Esophagus muscularis mucosa (tissue), 4 donors: ENCODE measurements around the gene MPP3. TPM values are rescaled to one million over a fixed set of nuclear protein-coding genes. Genes with fewer than 3 reads are reported as not detected.

Experiments
- DNase-seq: peaks from one replicate; pipeline ENCODE4 v3.0.0-alpha.2; 2017; ENCODE audit errors: extremely low spot score
- H3K27ac ChIP-seq, 4 donors: fragments of 200-600 bp; sonication (generic); replicated peaks in 1 of 4; 1 replicate in 3 of 4; 2 replicates in 1 of 4; pipeline ENCODE4 v1.5.1; 2016 to 2019; ENCODE audit warnings: mild to moderate bottlenecking in 1 of 4
- H3K27me3 ChIP-seq, 4 donors: fragments of 200-600 bp; sonication (generic); one replicate each; pipeline versions ENCODE4 v1.5.1 to v1.6.0; 2016 to 2019
- H3K36me3 ChIP-seq, 4 donors: fragments of 200-600 bp; sonication (generic); one replicate each; pipeline ENCODE4 v1.5.1; 2016 to 2019
- H3K4me1 ChIP-seq, 4 donors: fragments of 200-600 bp; sonication (generic); one replicate each; pipeline ENCODE4 v1.5.1; 2016 to 2019
- H3K4me3 ChIP-seq, 4 donors: fragments of 200-600 bp; sonication (generic); 1 replicate in 2 of 4; 2 replicates in 2 of 4; pipeline ENCODE4 v1.5.1; 2016 to 2019; ENCODE audit warnings: mild to moderate bottlenecking in 4 of 4, moderate library complexity in 1 of 4
- H3K9me3 ChIP-seq, 4 donors: fragments of 200-600 bp; sonication (generic); 1 replicate in 3 of 4; 2 replicates in 1 of 4; pipeline ENCODE4 v1.5.1; 2016 to 2019
- EP300 ChIP-seq: sonication (generic); formaldehyde crosslinking; IDR thresholded peaks from one replicate; pipeline ENCODE4 v1.6.1; 2017; ENCODE audit warnings: antibody characterized with exemption
- POLR2A ChIP-seq: fragments of 450-650 bp; IDR thresholded peaks from one replicate; pipeline ENCODE4 v1.6.1; 2017; ENCODE audit warnings: antibody characterized with exemption, moderate library complexity, mild to moderate bottlenecking, low read depth
- POLR2AphosphoS5 ChIP-seq, 2 donors: sonication (generic); formaldehyde crosslinking; IDR thresholded peaks; one replicate each; pipeline ENCODE4 v1.6.1; 2017; ENCODE audit warnings: antibody characterized with exemption in 2 of 2
- WGBS: methylation state at CpG from one replicate; pipeline ENCODE4 v1.1.5; 2018; 5-methylcytosine and 5-hydroxymethylcytosine counted together
- intact Hi-C: fragments of 100-400 bp; cut with DNase I; formaldehyde crosslinking; loops from one replicate; pipeline ENCODE4 v1.15.1; 2023
- total RNA-seq, 4 donors: library from RNA; depleted of rRNA; stranded (reverse); fragments of >200 nt; gene quantifications; one replicate each; pipeline versions ENCODE4 v1.1.0 to v1.2.1, GENCODE V29; 2016
- TF ChIP-seq, protein P1 (sequence below), 3 experiments: fragments of 200-600 bp in 2 of 3; fragments of 450-650 bp in 1 of 3; sonication (generic) in 2 of 3; IDR thresholded peaks; one replicate each; pipeline ENCODE4 v1.5.1; 2017 to 2019; ENCODE audit warnings: antibody characterized with exemption in 3 of 3, mild to moderate bottlenecking in 2 of 3, moderate library complexity in 1 of 3

Gene MPP3, protein sequence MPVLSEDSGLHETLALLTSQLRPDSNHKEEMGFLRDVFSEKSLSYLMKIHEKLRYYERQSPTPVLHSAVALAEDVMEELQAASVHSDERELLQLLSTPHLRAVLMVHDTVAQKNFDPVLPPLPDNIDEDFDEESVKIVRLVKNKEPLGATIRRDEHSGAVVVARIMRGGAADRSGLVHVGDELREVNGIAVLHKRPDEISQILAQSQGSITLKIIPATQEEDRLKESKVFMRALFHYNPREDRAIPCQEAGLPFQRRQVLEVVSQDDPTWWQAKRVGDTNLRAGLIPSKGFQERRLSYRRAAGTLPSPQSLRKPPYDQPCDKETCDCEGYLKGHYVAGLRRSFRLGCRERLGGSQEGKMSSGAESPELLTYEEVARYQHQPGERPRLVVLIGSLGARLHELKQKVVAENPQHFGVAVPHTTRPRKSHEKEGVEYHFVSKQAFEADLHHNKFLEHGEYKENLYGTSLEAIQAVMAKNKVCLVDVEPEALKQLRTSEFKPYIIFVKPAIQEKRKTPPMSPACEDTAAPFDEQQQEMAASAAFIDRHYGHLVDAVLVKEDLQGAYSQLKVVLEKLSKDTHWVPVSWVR
- total RNA-seq: 1 to 10 TPM; 5.0 to 9.9 (median 6.2) TPM

DNA sequence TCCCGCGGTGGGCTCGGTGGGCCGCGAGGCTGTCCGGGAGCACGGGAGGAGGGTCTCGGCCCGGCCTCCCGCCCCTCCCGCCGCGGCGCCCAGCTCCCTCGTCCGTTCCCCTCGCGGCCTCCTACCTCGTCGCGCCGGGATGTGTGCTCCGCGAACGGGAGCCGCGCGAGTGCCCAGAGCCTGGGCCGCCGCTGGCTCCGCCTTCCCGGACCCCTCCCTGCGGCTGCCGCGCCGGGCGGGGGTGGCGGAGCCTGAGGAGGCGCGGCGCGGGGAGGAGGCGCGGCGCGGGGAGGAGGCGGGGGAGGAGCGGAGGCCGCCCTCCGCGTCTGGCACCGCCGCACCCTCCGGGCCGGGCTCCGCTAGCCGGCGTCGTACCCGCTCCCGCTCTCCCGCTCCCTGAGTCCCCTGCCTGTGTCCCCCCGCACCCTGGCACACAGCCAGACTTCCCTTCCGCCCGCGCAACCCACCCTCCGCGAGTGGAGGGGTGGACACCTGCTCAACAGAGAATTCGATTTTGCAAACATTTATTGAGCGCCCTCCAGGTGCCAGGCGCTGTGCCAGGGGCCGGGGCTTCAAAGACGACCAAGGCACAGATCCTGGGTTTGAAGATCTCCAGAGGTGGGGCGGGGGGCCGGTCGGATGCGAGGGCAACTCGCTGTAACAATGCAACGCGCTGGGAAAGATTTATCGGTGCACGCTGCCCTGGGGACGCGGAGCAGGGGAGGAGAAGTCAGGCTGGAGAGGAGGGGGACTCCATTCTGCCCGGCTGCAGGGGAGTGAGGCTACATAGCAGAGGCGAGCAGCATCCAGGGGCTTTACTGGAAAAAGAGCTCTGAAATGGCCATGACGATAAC, at the start of gene MPP3:
MPP3 (minus strand) TSS at position 171 of the 854 bp plus-strand sequence. CDS start 1,240 bp downstream, outside the sequence.
- no peak for DNase-seq
- intact Hi-C loops: loop anchor here (5.0 kb wide), 1 partner anchor 51 kb away; the partner anchor contains the start of gene CFAP97D1
- peaks cover 20 to 28% (median 24%) of the 10 kb centered on the region in 4 donors for H3K4me1 ChIP-seq
- WGBS: 10% methylated on average over 10 of the region's 87 CpGs
- H3K27ac ChIP-seq: peak within 1 kb of the TSS; percentile 73 to 81 (median 78)
- peak; percentile 31 to 78 for TF ChIP-seq POLR2AphosphoS5 (IDR thresholded peaks at IDR 0.05)
- TF ChIP-seq POLR2A: no peak
- TF ChIP-seq, protein P1, sequence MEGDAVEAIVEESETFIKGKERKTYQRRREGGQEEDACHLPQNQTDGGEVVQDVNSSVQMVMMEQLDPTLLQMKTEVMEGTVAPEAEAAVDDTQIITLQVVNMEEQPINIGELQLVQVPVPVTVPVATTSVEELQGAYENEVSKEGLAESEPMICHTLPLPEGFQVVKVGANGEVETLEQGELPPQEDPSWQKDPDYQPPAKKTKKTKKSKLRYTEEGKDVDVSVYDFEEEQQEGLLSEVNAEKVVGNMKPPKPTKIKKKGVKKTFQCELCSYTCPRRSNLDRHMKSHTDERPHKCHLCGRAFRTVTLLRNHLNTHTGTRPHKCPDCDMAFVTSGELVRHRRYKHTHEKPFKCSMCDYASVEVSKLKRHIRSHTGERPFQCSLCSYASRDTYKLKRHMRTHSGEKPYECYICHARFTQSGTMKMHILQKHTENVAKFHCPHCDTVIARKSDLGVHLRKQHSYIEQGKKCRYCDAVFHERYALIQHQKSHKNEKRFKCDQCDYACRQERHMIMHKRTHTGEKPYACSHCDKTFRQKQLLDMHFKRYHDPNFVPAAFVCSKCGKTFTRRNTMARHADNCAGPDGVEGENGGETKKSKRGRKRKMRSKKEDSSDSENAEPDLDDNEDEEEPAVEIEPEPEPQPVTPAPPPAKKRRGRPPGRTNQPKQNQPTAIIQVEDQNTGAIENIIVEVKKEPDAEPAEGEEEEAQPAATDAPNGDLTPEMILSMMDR (IDR thresholded peaks at IDR 0.05): no peak
- peaks cover 0 to 34% (median 22%) of the 10 kb centered on the region in 4 donors for H3K36me3 ChIP-seq
- no peaks in the 10 kb centered on the region for H3K27me3 ChIP-seq
- H3K9me3 ChIP-seq: no peaks in the 10 kb centered on the region
- H3K4me3 ChIP-seq: peak within 1 kb of the TSS; percentile 74 to 96 (median 90)

DNA sequence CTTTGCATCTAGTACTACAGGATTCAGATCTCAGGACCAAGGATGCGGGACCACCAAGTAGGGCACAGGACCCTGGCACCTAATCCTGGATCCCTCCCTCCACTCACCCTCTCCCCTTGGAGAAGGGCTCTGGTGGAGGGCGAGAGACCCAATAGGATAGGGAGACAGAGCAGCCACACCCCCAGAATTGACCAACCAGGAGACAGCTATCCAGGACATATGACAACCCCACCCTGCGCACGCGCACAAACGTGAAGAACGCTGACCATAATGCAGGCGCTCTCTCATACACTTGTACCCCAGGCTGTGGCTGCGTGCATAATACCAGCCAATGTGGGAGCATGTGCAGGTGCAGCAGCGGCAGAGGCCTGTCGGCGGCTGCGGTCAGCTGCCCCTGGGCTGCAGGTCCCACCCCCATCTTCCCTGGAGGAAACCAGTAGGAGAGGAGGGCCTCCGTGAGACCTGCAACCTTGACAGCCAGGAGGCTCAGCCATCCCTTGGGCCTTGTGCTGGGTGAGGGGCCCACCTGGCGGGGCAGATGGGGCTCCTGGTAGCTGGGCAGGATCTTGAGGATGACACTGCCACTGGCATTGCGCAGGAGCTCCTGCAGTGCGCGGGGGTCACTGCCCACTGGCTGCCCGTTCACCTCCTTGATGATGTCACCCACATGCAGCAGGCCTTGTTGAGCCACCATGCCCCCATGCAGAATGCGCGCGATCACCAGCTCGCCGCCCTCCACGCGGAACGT, 49.0 kb upstream of the MPP3 start:
- TF ChIP-seq POLR2A: no peak
- TF ChIP-seq, protein P1 (IDR thresholded peaks at IDR 0.05): no peak
- no peak for TF ChIP-seq EP300
- no peak for TF ChIP-seq POLR2AphosphoS5 (IDR thresholded peaks at IDR 0.05)
- intact Hi-C loops: no loop called here
- no peak overlapping the region for H3K27ac ChIP-seq
- H3K9me3 ChIP-seq: no peaks in the 10 kb centered on the region
- H3K27me3 ChIP-seq: no peaks in the 10 kb centered on the region
- DNase-seq: no peak
- 93% methylated on average over 22 of the region's 27 CpGs for WGBS
- H3K4me1 ChIP-seq: peaks cover 7 to 9% (median 9%) of the 10 kb centered on the region in 4 donors
- H3K4me3 ChIP-seq: no peak overlapping the region
- peaks cover 0 to 54% (median 35%) of the 10 kb centered on the region in 4 donors for H3K36me3 ChIP-seq

DNA sequence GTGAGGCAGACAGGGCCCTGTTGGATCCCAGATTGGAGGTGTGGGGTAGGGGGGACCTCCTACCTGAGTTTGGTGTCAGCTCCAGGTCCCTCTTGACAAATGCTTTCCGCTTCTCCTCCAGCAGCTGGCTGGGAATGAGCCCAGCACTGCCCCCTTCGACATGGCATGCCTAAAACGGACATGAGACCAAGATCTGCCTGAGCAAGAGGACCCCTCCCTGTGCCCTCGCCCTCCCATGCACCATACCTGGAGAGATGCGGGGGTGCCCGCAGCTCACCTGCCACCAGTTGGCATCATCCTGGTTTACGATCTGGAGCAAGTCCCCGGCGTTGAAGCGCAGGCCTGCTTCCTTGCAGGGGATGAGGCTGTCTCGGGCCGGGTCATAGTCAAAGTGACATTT, 48.2 kb upstream of the MPP3 start:
- TF ChIP-seq, protein P1 (IDR thresholded peaks at IDR 0.05): no peak
- TF ChIP-seq POLR2A (no peak), POLR2AphosphoS5 (IDR thresholded peaks at IDR 0.05) (no peak), EP300 (no peak)
- Histone ChIP-seq H3K9me3 (no peaks in the 10 kb centered on the region), H3K27me3 (no peaks in the 10 kb centered on the region), H3K4me3 (no peak overlapping the region), H3K27ac (no peak overlapping the region), H3K36me3 (peaks cover 0 to 60% (median 37%) of the 10 kb centered on the region in 4 donors), H3K4me1 (peaks cover 7 to 9% (median 9%) of the 10 kb centered on the region in 4 donors)
- WGBS: 97% methylated on average over 7 of the region's 12 CpGs
- intact Hi-C loops: no loop called here
- no peak for DNase-seq

DNA sequence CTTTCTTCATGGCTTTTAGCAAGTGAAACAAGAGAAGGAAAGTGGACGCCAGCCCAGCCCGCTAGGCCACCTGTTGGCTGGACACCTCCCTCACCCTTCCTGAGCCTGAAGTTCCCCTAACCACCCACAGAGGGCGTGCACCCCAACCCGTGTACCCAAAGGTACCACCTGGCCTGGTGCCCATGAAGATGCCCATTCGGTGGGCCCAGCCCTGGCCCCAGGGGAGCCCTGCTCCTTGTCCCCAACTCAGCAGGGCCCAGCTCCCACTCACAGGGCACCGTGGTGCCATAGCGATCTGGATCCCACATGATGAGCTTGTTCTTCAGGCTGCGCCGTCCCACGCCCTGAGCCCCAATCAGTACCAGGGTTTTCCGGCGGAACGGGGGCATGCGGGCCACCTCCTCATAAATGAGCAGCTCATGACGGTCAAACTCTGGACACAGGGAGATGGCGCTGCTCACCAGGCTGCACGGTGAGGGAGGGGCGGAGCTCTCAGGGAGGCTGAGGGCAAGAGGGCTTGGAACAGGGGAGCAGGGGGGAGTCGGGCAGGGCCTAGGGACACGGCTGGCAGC, 47.6 kb upstream of the MPP3 start:
- intact Hi-C loops: no loop called here
- peaks cover 0 to 60% (median 37%) of the 10 kb centered on the region in 4 donors for H3K36me3 ChIP-seq
- no peak overlapping the region for H3K4me3 ChIP-seq
- WGBS: 93% methylated on average over 14 of the region's 20 CpGs
- H3K4me1 ChIP-seq: peaks cover 7 to 9% (median 9%) of the 10 kb centered on the region in 4 donors
- no peak overlapping the region for H3K27ac ChIP-seq
- TF ChIP-seq POLR2A: no peak
- TF ChIP-seq, protein P1 (IDR thresholded peaks at IDR 0.05): peak; percentile 32 to 73 (median 48)
- no peak for DNase-seq
- H3K27me3 ChIP-seq: no peaks in the 10 kb centered on the region
- H3K9me3 ChIP-seq: no peaks in the 10 kb centered on the region
